PFSK-1 (cell line): Measurements from ENCODE around the gene CACNA1B.

Source experiments
- POLR2AphosphoS5 ChIP-seq: IDR thresholded peaks from 2 replicates; pipeline ENCODE4 v1.6.1; 2012; ENCODE audit warnings: low read depth, mild to moderate bottlenecking, control low read depth, low read length, moderate library complexity
- REST ChIP-seq, 2 experiments: IDR thresholded peaks; 2 replicates each; pipeline versions ENCODE4 v1.6.1 to v1.8.0; 2011 to 2012; ENCODE audit warnings: low read depth in 2 of 2, low read length in 2 of 2, control low read depth in 1 of 2, inconsistent platforms in 1 of 2, mild to moderate bottlenecking in 1 of 2, moderate library complexity in 1 of 2; ENCODE audit not compliant: insufficient read depth in 1 of 2
- SIN3A ChIP-seq: IDR thresholded peaks from 2 replicates; pipeline ENCODE4 v1.6.1; 2012; ENCODE audit warnings: mild to moderate bottlenecking, low read length, moderate library complexity, borderline replicate concordance; ENCODE audit not compliant: insufficient read depth
- TAF1 ChIP-seq: IDR thresholded peaks from 2 replicates; pipeline ENCODE4 v1.6.1; 2012; ENCODE audit warnings: low read length, control low read depth, borderline replicate concordance; ENCODE audit not compliant: insufficient read depth

- TF ChIP-seq POLR2AphosphoS5 (no peak), REST (IDR thresholded peaks at IDR 0.05; ENCODE audit: insufficient read depth in 1 of 2, low read depth in 2 of 2, low read length in 2 of 2) (no peak), TAF1 (no peak), SIN3A (no peak)
Measured at GRCh38 chr9:137978262-137978714, 100.7 kb downstream of the CACNA1B start.
